Measurements from ENCODE around the gene HSF4.

Gene HSF4

GRCh38 chr16:67164599-67165061 lies at the start of gene HSF4:
Gene HSF4, plus strand, starts transcription at chr16:67164745. Its CDS starts 67 bp downstream, at chr16:67164812.
- Histone ChIP-seq H3K36me3 (ENCODE audit: low read depth) (no peaks in the 10 kb centered on the region), H3K27ac (ENCODE audit: poor library complexity, severe bottlenecking) (peak within 1 kb of the TSS; percentile 43), H3K4me3 (ENCODE audit: severe bottlenecking) (peak within 1 kb of the TSS; percentile 35), H3K4me1 (ENCODE audit: insufficient read depth, poor library complexity, severe bottlenecking) (peaks cover 1% of the 10 kb centered on the region), H3K9me3 (ENCODE audit: severe bottlenecking) (no peaks in the 10 kb centered on the region), H3K27me3 (ENCODE audit: insufficient read depth, poor library complexity, severe bottlenecking) (no peaks in the 10 kb centered on the region)
- ATAC-seq (ENCODE audit: low read depth) (0 out of 3 replicates have a peak, but pooled peaks have one; percentile 3), DNase-seq (ENCODE audit: low spot score) (no peak)
- TF ChIP-seq CTCF (IDR thresholded peaks at IDR 0.05; ENCODE audit: poor library complexity, severe bottlenecking): no peak

- no peak for ATAC-seq (ENCODE audit: low read depth)
- Histone ChIP-seq H3K4me1 (ENCODE audit: insufficient read depth, poor library complexity, severe bottlenecking) (peaks cover 7% of the 10 kb centered on the region), H3K4me3 (ENCODE audit: severe bottlenecking) (no peak overlapping the region), H3K36me3 (ENCODE audit: low read depth) (peaks cover 12% of the 10 kb centered on the region), H3K9me3 (ENCODE audit: severe bottlenecking) (no peaks in the 10 kb centered on the region), H3K27ac (ENCODE audit: poor library complexity, severe bottlenecking) (no peak overlapping the region), H3K27me3 (ENCODE audit: insufficient read depth, poor library complexity, severe bottlenecking) (no peaks in the 10 kb centered on the region)
- no peak for DNase-seq (ENCODE audit: low spot score)
- TF ChIP-seq CTCF (IDR thresholded peaks at IDR 0.05; ENCODE audit: poor library complexity, severe bottlenecking): no peak
Measured at GRCh38 chr16:67114793-67115192, 49.8 kb upstream of the HSF4 start.

- Histone ChIP-seq H3K4me1 (ENCODE audit: insufficient read depth, poor library complexity, severe bottlenecking) (peaks cover 7% of the 10 kb centered on the region), H3K36me3 (ENCODE audit: low read depth) (peaks cover 12% of the 10 kb centered on the region), H3K4me3 (ENCODE audit: severe bottlenecking) (no peak overlapping the region), H3K27me3 (ENCODE audit: insufficient read depth, poor library complexity, severe bottlenecking) (no peaks in the 10 kb centered on the region), H3K27ac (ENCODE audit: poor library complexity, severe bottlenecking) (no peak overlapping the region), H3K9me3 (ENCODE audit: severe bottlenecking) (no peaks in the 10 kb centered on the region)
- no peak for DNase-seq (ENCODE audit: low spot score)
- peak; percentile 90 for ATAC-seq (ENCODE audit: low read depth)
- no peak for TF ChIP-seq CTCF (IDR thresholded peaks at IDR 0.05; ENCODE audit: poor library complexity, severe bottlenecking)
Measured at GRCh38 chr16:67115639-67116038, 48.9 kb upstream of the HSF4 start.

- Histone ChIP-seq H3K4me1 (ENCODE audit: insufficient read depth, poor library complexity, severe bottlenecking) (no peaks in the 10 kb centered on the region), H3K9me3 (ENCODE audit: severe bottlenecking) (no peaks in the 10 kb centered on the region), H3K27ac (ENCODE audit: poor library complexity, severe bottlenecking) (no peak overlapping the region), H3K27me3 (ENCODE audit: insufficient read depth, poor library complexity, severe bottlenecking) (no peaks in the 10 kb centered on the region), H3K4me3 (ENCODE audit: severe bottlenecking) (no peak overlapping the region), H3K36me3 (ENCODE audit: low read depth) (peaks cover 11% of the 10 kb centered on the region)
- TF ChIP-seq CTCF (IDR thresholded peaks at IDR 0.05; ENCODE audit: poor library complexity, severe bottlenecking): no peak
- ATAC-seq (ENCODE audit: low read depth) (no peak), DNase-seq (ENCODE audit: low spot score) (peak; percentile 7)
Measured at GRCh38 chr16:67116388-67117311, 47.9 kb upstream of the HSF4 start.

GRCh38 chr16:67117716-67118115 lies 46.8 kb upstream of the HSF4 start:
- H3K4me3 ChIP-seq (ENCODE audit: severe bottlenecking): no peak overlapping the region
- ATAC-seq (ENCODE audit: low read depth): no peak
- H3K9me3 ChIP-seq (ENCODE audit: severe bottlenecking): no peaks in the 10 kb centered on the region
- H3K27me3 ChIP-seq (ENCODE audit: insufficient read depth, poor library complexity, severe bottlenecking): no peaks in the 10 kb centered on the region
- no peak for TF ChIP-seq CTCF (IDR thresholded peaks at IDR 0.05; ENCODE audit: poor library complexity, severe bottlenecking)
- peak; percentile 4 for DNase-seq (ENCODE audit: low spot score)
- H3K36me3 ChIP-seq (ENCODE audit: low read depth): peaks cover 22% of the 10 kb centered on the region
- H3K4me1 ChIP-seq (ENCODE audit: insufficient read depth, poor library complexity, severe bottlenecking): no peaks in the 10 kb centered on the region
- H3K27ac ChIP-seq (ENCODE audit: poor library complexity, severe bottlenecking): no peak overlapping the region
